HTERT RPE-1 (cell line): Measurements from ENCODE around the gene PLXND1.

Experiments
- in situ Hi-C: fragments of 300-500 bp; cut with MboI; formaldehyde crosslinking; loops from 4 replicates; pipeline ENCODE4 v1.14.3; 2020; ENCODE audit warnings: low sequenced_read_pairs

PLXND1 gene

DNA sequence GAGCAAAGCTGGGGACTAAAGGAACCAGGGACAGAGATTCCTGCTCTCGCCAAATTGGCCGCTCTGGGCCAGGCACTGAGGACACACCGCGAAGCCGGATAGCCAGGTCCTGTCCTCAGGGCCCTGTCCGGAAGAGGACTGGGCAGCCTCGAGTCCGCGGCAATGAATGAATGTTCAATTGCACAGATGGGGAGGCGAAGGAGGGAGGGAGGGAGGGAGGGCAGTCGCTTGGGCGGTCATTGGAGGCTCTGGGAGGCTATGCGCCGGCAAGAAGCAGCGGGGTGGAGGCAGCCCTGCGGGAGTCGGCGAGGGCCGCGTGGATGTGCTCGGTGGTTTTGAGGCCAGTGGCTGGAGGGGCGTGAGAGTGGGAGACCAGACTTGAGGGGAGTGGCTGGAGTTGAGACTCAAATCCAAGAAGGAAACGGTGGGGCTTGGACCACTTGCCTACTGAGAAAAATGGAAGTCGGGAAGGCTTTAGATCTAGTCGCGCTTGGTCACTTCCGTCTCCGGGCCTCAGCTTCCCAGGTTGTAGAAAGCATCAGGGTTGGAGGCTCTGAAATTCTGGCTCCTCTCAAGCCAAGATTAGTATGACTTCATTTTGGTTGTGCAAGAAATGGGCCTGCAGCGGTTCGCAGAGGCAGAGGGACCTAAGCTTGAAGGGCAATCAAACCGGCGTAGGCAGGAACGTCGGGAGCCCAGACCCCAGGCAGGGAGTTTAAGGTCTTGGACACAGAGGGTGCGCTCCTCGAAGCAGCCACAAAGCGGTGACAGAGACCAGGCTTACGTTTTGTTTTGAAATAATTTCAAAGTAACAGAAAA, 21.1 kb upstream of the PLXND1 start:
- in situ Hi-C loops, result no loop called here

DNA sequence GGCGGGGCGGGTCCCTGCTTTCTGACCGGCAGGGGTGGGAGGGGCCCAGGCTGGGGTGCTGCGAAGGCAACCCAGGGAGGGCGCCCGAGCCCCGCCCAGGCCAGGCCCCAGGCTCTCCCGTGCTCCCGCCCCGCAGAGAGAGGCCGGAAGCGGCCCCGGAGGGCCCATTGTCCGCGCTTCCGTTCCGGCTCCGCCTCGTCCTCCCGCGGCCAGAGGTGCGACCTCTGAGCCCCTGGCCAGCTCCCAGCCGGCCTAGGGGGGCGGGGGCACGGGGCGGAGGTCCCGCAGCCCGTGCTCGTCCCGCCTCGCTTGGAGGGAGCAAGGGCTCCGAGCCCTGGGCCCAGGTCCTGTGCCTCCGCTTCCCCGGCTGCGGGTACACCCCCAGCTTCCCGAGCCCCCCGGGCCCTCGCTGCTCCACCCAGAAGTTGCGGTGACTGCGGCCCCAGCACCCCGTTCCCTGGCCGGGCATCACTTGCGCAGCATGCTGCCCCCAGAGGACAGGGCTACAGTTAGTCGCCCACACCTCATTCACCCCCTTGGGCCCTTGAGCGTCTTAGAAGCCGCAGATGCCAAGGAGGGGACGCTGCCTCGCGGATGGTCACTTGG, 20.4 kb upstream of the PLXND1 start:
- in situ Hi-C loops, result no loop called here

DNA sequence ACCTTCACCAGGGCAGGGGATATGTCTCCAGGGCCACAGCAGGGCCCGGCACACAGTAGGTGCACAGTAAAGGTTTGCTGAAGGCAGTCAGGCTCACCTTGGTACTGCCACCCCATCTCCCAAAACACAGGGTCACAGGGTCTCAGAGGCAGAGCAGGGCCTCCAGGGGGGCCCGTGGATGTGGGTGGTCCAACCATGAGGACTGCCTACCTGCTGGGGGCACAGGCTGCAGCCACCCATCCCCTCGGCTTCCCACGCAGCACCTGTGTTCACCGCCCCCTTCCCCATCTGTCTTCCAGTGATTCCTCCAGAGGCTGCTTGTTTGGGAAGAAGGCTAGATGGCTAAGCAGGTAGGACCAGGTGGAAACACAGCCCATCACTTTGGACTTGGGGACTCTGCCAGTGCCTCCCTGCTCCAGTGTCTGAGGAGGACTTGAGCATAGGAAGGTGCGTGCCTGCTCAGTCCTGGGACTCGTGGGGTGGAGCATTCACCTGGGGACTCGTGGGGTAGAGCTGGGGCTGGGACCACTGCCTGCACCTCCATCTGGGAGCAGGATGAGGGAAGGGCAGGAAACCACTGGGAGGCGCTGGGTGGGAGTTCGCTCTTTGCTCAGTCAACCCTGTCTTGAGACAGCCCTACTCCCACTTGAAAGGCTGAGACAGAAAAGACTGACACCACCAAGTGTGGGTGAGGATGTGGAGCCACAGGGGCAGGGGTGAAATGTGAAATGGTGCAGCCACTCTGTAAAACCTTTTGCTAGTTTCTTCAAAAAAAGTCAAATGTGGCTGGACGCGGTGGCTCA, 18.8 kb upstream of the PLXND1 start:
- in situ Hi-C loops, result no loop called here

DNA sequence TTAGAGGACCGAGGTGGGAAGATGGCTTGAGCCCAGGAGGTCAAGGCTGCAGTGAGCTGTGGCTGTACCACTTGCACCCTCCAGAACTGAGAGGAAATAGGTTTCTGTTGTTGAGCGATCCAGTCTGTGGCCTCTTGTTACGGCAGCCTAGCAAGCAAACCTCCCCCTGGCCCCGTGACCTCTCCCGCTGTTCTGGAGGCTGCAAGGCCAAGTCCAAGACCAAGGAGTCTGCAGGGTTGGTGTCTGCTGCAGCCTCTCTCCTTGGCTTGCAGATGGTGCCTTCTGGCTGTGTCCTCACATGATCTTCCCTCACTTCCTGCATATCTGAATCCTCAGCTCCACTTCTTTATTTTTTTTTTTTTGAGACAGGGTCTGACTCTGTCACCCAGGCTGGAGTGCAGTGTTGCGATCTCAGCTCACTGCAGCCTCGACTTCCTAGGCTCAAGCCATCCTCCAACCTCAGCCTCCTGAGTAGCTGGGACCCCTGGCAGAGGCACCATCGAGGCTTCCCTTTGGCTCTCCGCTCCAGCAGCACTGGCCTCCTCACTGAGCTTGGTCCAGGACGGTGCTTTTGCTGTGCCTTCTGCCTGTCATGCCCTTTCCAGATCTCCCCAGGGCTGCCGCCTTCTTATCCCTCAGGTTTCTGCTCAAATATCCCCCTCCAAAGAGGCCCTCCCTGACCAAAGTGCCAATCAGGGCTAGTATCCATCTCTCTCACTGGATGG, 18.0 kb upstream of the PLXND1 start:
- in situ Hi-C loops, result no loop called here

DNA sequence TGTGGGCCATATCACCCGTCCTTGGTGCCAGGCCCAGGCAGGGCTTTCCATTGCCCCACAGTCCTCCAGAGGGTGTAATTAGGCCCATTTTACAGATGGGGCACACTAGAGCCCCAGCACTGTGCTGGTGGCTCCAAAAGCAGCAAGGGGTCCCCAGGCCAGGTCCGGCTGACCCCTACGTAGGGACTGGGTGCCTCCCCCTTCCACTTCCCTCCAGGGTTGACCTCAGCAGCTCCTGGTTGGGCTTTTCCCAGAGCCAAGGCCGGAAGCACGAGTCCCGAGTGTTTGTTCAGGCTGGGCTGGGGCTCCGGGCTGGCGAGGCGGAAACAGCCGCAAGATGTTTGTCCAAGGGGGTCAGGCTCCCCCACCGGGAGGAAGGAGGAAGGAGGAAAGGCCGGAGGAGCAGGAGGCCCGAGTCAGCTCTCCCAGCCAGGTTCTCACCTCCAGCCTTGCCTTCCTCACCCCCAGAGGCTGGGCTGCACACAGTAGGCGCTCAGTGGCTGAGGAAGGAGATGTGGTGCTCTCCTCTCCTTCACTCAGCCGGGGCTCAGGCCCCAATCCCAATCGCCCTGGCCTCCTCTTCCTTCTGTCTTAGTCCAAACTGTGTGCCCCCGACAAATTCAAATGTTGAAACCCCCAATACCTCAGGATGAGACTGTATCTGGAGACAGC, 17.1 kb upstream of the PLXND1 start:
- in situ Hi-C loops, result no loop called here

DNA sequence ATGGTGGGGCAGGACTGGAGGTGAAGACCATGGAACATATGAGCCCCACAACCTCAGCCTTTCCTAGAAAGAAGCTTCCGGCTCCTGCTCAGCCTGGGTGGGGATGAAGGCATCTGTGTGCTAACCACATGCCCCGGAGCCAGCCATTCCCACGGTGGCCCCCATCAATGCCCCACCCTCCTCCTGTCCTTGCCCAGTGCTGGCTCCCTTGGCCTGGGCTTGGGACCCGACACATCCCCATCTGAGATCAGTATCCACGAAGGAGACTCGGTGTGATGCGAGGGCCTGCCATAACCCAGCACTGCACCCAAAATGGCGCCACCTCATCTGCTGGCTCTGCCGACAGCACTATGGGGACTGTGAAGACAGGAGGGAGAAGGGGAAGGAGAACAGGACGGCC, 16.5 kb upstream of the PLXND1 start:
- in situ Hi-C loops, result no loop called here

DNA sequence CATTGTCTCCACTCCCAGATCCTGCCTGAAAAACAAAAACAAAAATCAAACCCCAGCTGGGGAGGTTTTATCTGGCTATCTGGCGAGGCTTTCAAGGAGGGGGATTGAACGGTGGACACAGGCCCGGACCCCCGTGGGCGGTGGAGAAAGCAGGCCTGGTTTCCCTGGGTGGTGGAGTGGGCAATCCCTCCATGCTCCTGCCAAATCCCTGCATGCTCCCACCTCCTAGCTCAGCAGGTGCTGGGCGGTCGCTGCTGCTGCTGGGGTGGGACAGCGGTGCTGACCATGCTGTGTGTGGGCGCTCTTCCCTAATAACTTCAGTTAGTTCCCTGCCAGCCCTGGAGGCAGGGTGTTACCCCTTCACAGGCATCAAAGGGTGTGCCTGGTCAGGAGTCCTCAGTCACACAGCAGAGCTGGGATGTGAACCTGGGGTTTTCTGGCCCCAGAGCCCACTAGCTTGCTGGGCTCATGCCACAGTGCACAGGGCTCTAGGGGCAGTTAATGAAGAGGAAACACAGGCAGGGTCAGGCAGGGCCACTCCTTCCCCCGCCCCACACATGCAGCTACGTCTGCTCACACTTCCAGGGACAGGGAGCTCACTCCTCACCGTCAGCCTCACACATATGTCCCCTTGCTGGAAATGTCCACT, 15.9 kb upstream of the PLXND1 start:
- in situ Hi-C loops, result no loop called here

DNA sequence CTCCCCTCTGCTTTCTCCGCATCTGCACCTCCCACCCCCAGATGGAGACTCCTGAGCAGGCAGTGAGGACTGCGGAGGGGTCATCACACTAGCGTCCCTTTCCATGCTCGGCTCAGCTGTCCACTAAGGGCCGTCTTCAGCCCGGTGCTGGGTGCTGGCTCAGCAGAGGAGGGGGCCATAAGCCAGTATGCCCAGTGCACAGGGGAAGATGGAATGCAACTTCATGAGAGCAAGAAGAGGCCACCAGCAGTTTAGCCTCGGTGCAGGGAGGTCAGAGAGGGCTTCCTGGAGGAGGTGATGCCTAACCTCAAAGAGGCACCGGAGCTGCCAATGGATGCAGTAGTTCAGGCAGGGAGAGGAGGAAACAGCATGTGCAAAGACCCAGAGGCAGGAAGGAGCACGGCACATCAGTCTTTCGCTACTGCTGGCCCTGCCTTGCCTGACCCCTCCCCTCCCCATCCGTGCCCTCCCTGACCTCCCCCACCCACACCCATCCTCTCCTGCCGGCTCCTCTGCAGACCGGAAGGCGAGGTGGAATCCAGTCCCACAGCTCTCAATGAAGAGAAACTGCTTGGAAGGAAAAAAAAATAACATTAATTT, 15.2 kb upstream of the PLXND1 start:
- in situ Hi-C loops, result no loop called here

DNA sequence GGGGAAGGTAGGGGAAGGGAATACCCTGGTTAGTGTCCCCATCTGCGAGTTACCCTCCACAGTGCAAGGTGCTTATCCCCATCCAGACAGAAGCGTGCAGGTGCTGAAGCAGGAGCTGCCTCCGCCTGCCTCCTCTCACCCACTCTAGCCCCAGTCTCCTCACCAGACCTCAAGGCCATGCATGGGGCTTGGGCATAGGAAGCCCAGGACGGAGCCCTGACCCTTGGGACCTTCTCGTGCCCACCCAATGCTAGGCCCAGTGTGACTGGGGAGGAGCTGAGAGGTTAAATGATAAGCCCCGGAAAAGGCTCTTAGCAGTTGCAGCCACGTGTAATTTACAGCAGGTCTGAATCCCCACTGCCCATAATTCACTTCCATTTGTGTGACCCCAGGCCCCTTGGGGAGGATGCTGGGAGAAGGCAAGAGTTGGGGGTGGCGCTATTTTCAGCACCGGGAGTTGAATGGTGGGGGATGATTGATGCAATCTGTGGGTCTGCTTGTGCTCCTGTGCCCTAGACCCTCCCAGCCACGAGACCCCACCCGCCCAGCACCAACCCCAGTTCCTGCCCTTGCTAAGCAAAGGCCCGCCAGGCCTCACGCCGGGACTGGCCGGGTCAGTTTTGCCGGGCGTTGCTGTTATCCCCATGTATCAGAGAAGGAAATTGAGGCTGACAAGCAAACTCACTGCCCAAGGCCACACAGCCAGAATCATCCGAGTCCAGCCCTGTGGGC, 14.5 kb upstream of the PLXND1 start:
- in situ Hi-C loops, result no loop called here

DNA sequence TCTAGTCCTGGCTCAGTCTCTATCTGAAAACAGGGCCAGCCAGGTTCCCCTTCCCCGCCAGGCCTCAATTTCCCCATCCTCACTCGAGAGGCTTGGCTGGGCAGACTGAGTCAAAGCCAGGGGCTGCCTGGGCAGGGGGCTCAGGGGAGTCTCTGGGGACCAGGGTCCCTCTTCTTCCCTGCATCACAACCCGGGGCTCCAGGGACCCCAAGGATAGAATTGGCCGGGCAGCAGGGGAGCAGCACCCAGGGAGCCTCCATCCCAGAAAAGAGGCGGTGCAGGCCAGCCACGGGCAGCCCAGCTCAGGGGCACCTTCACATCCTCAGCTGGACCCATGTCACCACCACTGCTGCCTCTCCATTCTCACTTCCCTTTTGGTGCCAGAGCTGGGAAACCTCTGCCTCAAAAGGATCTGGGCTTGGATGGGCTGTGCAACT, 13.3 kb upstream of the PLXND1 start:
- in situ Hi-C loops, result no loop called here

DNA sequence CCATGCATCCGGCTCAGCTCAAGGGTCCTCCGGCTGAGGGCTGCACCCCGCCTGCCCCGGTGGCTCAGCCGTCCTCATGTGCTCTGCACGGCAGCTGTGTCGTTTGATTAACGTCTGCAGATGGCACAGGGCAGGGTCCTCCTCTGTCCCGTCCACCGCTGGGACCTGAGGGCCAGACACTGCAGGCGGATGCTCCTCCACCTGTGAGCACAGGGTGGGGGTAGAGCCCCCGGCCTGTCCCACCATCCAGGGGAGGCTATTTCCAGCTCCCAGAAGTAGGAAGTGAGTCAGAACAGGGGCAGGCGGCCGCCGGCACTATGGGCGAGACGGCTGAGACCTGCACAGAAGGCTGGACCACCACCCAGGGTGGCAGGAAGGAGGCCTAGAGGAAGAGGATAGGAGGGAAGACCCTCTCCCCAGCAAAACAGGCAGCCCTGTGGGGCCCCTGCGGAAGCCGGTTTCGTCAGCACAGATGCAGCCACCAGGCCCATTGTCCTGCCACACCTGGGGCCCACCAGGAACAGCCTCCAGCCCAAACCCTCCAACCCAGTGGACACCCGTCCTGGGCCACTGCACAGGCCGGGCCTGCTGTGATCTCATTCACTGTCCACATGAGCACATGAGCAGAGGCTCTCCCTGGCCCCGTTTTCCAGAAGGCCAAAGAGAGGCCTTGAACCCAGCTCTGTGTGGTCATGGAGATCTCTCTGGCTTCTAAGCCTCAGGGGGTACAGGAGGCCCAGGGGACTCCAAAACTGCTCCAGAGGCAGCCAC, 12.6 kb upstream of the PLXND1 start:
- in situ Hi-C loops, result no loop called here

DNA sequence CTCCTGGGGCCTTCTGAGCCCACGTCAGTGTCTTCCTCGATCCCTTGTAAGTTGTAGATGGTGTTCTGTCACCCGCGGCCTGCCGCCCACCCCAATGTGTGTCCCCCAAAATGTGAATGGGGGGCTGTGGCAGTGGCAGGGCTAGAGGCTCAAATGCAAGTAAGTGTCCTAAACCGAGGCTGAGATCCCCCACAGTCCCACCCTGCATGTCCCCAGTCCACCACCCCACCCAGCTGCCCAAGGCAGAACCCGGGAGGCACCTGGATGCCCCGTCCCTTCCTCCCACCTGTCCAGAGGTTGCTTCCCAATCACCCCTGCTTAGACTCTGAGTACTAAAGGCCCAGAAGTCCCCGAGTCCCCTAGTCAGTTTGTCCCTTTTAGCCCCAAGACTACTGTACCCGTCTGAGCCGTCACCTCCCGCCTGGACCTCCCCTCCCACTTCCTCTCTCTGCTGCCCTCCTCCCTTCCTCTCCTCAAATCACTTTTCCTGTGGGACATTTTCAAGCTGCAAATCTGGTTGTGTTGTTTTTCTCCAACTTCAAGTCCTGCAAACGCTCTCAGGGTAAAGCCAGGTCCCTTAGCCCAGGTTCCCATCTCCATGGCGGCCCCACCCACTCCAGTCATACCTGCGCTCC, 11.8 kb upstream of the PLXND1 start:
- in situ Hi-C loops, result no loop called here

DNA sequence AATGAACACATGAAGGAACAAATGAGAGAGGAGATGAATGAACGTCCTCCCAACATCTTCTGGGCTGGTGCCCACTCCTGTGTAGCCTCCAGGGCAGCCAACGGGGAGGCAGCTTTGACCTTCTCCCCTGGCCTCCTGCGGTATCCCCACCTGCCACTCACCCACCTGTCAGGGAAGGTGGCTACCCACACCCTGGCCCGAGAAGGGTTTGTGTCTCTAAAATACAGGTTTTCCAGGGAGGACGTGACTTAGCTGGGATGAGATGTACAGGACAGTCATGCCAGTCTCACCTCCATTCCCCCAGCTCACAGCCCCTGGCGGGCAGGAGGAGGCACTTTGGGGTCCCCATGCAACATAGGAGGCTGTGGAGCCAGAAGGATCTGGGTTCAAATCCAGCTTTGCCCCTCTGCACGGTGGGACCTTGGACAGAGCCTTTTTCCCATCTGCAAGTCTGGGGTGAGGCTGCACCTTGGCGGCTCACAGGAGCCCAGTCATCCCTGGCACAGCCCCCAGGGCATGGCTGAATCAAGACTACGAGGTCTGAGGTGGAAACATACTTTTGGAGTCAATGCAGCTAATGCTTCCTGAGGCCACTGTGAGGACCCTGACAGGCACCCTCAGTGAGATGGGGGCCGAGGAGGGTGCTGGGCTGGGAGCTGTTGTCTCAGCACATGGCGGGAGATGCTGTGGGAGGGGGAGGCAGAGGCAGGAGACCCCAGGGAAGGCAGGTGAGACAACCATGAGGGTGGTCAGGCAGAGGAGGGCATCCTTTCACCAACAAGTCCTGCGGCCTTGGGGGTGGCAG, 11.1 kb upstream of the PLXND1 start:
- in situ Hi-C loops, result no loop called here

DNA sequence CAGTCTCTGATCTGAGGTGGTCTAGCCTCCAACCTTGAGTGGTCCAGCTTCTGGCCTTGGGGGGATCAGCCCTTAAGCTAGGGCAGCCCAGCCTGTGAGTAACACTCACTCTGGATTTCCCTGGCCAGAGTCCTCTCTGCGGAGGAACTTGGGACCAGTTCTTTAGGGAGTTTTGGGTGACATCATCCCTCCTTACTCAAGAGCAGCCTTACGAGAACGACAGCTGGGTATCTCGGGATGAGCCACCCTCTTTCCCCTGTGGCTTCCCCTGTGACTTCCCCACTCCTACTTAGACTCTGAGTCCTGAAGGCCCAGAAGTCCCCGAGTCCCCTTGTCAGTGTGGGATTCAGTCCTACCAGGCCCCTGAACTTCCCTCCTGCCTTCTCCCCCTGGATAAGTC, 10.2 kb upstream of the PLXND1 start:
- in situ Hi-C loops, result no loop called here

DNA sequence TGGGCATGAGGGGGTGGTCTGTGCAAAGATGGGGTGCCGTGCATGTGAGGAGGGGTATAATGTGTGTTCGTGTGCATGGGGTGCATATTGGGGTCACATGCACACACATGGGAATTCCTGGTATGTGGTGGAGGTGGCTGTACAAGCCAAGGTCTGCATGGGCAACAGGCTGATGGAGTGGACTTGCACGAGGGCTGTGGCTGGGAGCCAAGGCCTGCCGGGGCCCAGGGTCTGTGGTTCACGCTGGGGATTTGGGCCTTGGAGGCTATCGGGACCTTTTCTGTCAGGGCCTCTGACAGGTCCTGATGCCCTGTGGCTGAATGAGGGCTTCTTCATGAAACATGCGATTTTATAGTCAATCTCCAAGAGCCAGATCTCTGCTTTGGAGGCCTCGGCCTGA, 9.8 kb upstream of the PLXND1 start:
- in situ Hi-C loops, result no loop called here

DNA sequence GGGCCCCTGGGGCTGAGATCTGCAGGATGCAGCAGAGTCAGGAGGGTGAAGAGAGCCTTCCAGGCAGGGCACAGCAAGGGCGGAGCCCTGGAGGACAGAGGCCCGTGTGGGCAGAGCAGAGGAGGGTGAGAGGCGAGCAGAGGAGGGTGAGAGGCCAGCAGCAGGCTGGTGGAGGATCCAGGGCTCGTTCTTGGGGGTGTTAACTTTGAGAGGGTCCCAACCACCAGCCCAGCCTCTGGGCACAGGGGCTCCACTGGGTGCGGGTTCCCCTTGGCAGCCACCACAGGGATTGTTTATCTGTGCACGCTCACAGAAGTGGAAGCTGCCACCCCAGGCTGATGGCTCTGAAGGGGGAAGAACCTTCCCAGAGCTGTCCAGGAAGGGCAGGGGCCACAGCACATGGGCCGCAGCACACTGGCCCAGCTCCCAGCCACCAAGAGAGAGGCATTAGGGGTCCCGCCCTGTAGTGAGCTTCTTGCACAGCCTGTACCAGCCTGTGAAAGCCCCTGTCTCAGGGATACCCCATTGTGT, 9.3 kb upstream of the PLXND1 start:
- in situ Hi-C loops, result no loop called here

DNA sequence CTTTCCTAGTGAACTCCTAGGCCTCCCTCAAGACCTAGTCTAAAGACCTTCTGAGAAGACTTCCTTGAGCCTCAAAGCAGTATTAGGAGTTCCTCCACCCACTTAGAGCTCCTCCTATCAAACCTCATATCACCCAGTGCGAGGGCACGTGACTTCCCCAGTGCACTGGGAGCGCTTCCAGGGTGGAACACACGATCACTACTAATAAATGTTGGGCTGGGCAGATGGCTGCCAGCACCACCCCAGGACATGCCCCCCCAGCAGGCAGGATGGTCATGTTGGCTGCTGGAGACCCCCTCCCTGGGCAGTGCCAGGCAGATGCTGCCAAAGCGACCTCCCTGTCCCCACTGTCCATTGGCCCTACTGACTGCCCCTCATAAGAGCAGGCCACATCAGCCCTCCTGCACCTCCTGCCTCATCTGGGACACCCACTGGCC, 8.5 kb upstream of the PLXND1 start:
- in situ Hi-C loops, result no loop called here
